Esophagus muscularis mucosa (tissue), 4 donors: ENCODE data around the gene TRMT44. TPM values are rescaled to one million over a fixed set of nuclear protein-coding genes. Genes with fewer than 3 reads are reported as not detected.

Experiments
- DNase-seq: peaks from one replicate; pipeline ENCODE4 v3.0.0-alpha.2; 2017; ENCODE audit errors: extremely low spot score
- H3K27ac ChIP-seq, 4 donors: fragments of 200-600 bp; sonication (generic); replicated peaks in 1 of 4; 1 replicate in 3 of 4; 2 replicates in 1 of 4; pipeline ENCODE4 v1.5.1; 2016 to 2019; ENCODE audit warnings: mild to moderate bottlenecking in 1 of 4
- H3K27me3 ChIP-seq, 4 donors: fragments of 200-600 bp; sonication (generic); one replicate each; pipeline versions ENCODE4 v1.5.1 to v1.6.0; 2016 to 2019
- H3K36me3 ChIP-seq, 4 donors: fragments of 200-600 bp; sonication (generic); one replicate each; pipeline ENCODE4 v1.5.1; 2016 to 2019
- H3K4me1 ChIP-seq, 4 donors: fragments of 200-600 bp; sonication (generic); one replicate each; pipeline ENCODE4 v1.5.1; 2016 to 2019
- H3K4me3 ChIP-seq, 4 donors: fragments of 200-600 bp; sonication (generic); 1 replicate in 2 of 4; 2 replicates in 2 of 4; pipeline ENCODE4 v1.5.1; 2016 to 2019; ENCODE audit warnings: mild to moderate bottlenecking in 4 of 4, moderate library complexity in 1 of 4
- H3K9me3 ChIP-seq, 4 donors: fragments of 200-600 bp; sonication (generic); 1 replicate in 3 of 4; 2 replicates in 1 of 4; pipeline ENCODE4 v1.5.1; 2016 to 2019
- CTCF ChIP-seq, 3 experiments: fragments of 200-600 bp in 2 of 3; fragments of 450-650 bp in 1 of 3; sonication (generic) in 2 of 3; IDR thresholded peaks; one replicate each; pipeline ENCODE4 v1.5.1; 2017 to 2019; ENCODE audit warnings: antibody characterized with exemption in 3 of 3, mild to moderate bottlenecking in 2 of 3, moderate library complexity in 1 of 3
- EP300 ChIP-seq: sonication (generic); formaldehyde crosslinking; IDR thresholded peaks from one replicate; pipeline ENCODE4 v1.6.1; 2017; ENCODE audit warnings: antibody characterized with exemption
- POLR2A ChIP-seq: fragments of 450-650 bp; IDR thresholded peaks from one replicate; pipeline ENCODE4 v1.6.1; 2017; ENCODE audit warnings: antibody characterized with exemption, moderate library complexity, mild to moderate bottlenecking, low read depth
- POLR2AphosphoS5 ChIP-seq, 2 donors: sonication (generic); formaldehyde crosslinking; IDR thresholded peaks; one replicate each; pipeline ENCODE4 v1.6.1; 2017; ENCODE audit warnings: antibody characterized with exemption in 2 of 2
- WGBS: methylation state at CpG from one replicate; pipeline ENCODE4 v1.1.5; 2018; 5-methylcytosine and 5-hydroxymethylcytosine counted together
- intact Hi-C: fragments of 100-400 bp; cut with DNase I; formaldehyde crosslinking; loops from one replicate; pipeline ENCODE4 v1.15.1; 2023
- total RNA-seq, 4 donors: library from RNA; depleted of rRNA; stranded (reverse); fragments of >200 nt; gene quantifications; one replicate each; pipeline versions ENCODE4 v1.1.0 to v1.2.1, GENCODE V29; 2016

TRMT44 gene
- total RNA-seq, 4 donors from 2014 or later = 14.6 to 21.6 (median 19.4) TPM

DNA sequence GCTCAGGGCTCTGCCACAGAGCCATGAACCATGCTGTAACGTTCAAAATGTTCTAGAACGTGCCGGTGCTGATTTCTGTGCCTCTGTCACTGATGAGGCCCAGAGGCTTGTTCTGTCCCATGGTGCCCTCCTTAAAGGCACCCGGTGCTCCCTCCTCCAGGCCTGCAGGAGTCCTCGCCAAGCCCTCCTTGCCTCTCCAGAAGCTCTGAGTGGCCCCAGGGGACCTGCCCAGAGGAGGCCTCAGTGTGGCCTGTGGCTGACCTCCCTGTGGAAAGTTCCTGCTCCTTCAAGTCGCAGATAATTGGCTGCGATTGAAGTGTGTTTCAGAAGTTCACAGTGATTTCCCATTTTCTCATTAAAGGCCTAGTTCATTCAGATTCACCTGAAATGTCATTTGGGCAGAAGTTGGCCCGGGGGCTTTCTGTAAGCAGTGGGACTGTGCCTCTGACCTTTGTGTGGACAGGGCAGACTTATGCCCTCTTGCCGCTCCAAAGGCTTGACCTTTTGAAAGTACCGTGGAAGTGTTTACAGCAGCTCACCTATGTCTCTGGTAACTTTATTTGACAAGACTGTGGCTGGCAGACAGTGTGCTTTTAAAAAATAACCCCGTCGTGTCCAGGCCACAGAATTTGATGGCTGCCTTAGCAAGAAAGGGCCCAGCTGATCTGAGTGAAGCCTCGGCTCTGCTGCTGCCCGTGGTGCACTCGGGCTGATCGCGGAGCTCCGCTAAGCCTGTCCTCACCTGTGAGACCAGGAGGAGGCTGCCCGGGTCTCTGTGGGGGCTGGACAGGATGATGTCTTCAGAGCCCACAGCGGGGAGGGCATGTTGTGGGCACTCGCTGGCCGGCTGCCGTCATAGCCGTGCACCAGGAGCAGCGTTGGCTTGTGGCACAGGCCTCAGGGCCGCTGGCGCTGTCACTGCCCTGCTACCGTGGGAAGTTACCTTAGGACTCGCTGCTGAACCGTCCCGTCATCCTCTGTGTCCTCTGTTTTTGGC, 25.3 kb downstream of the TRMT44 start:
- no peak for TF ChIP-seq POLR2AphosphoS5 (IDR thresholded peaks at IDR 0.05)
- no peak for TF ChIP-seq EP300
- no peak for TF ChIP-seq CTCF (IDR thresholded peaks at IDR 0.05)
- no peak for TF ChIP-seq POLR2A
- 87% methylated on average over 31 of the region's 31 CpGs for WGBS
- intact Hi-C loops = loop anchor here (5.0 kb wide), 1 partner anchor 126 kb away; the partner anchor contains the start of gene CPZ
- no peak overlapping the region for H3K4me3 ChIP-seq
- H3K27me3 ChIP-seq = no peaks in the 10 kb centered on the region
- peaks cover 0 to 4% (median 0%) of the 10 kb centered on the region in 4 donors for H3K4me1 ChIP-seq
- H3K9me3 ChIP-seq = no peaks in the 10 kb centered on the region
- peaks cover 40 to 100% (median 80%) of the 10 kb centered on the region in 4 donors for H3K36me3 ChIP-seq
- no peak for DNase-seq
- no peak overlapping the region for H3K27ac ChIP-seq

DNA sequence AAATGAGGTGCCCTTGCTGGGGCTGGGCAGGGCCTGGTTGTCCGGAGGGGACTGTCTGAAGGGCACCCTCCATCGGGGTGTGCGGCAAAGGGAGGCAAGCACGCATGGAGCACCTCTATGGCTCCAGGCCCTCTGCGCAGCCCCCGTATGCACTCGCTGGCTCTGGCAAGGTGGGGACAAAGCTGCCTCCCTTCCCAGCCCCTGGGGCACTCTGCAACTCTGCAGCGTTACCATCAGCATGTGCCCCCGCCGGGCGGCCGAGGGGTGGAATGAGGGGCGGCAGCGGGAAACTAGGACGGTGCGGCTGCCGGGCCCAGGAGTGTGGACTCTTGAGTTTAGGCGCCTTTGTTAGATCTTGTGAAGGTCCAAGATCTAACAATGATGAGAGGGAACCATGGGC, 26.4 kb downstream of the TRMT44 start:
- DNase-seq = no peak
- Histone ChIP-seq H3K4me3 (no peak overlapping the region), H3K4me1 (peaks cover 0 to 6% (median 3%) of the 10 kb centered on the region in 4 donors), H3K27me3 (no peaks in the 10 kb centered on the region), H3K9me3 (no peaks in the 10 kb centered on the region), H3K27ac (no peak overlapping the region), H3K36me3 (peaks cover 38 to 97% (median 77%) of the 10 kb centered on the region in 4 donors)
- intact Hi-C loops = loop anchor here (5.0 kb wide), 1 partner anchor 125 kb away; the partner anchor contains the start of gene CPZ
- 95% methylated on average over 18 of the region's 18 CpGs for WGBS
- no peak for TF ChIP-seq POLR2AphosphoS5 (IDR thresholded peaks at IDR 0.05)
- TF ChIP-seq EP300 = no peak
- TF ChIP-seq POLR2A = no peak
- TF ChIP-seq CTCF (IDR thresholded peaks at IDR 0.05) = no peak

DNA sequence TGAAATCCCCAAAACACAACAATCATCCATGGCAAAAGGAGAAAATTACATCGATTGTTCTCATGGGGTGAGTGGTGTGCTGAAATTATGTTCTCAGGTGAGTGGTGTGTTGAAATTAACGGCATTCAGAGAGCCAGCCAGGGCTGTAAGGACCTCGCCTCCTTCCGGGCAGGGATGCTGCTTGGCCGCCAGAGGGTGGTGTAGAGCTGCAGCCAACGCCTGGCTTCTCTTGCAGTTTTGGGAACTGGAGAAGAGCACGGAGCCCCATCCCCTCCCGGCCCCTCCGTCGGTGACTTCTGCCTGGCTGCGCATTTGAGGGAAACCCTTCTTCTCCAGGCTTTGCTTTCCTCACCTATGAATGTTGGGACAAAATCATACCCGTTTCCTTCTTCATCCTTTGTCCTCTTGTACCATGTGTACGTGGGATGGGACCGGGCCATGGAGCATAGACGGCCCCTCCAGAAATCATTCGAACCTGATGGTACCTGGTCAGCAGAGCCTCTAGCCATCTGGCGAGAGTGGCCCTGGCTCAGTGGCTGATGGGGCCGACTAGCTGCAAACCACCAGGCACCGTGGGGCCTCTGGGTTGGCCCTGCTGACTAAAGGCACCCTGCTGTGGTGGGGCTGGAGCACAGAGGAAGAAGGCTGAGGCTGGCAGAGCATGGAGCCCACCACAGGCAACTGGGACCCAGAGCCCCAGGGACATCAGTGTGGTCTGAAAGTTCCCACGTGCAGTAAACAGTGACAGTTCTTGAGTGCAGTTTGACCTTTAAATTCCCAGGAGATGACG, 28.4 kb downstream of the TRMT44 start:
- H3K4me1 ChIP-seq = peaks cover 9 to 25% (median 22%) of the 10 kb centered on the region in 4 donors
- DNase-seq = no peak
- H3K27ac ChIP-seq = no peak overlapping the region
- WGBS = 41% methylated on average over 21 of the region's 21 CpGs
- TF ChIP-seq CTCF (IDR thresholded peaks at IDR 0.05) (peak; percentile 76 to 94 (median 87)), POLR2AphosphoS5 (IDR thresholded peaks at IDR 0.05) (peak in 1 of 2 donors; percentile 12), POLR2A (no peak)
- H3K4me3 ChIP-seq = no peak overlapping the region
- no peaks in the 10 kb centered on the region for H3K9me3 ChIP-seq
- intact Hi-C loops = loop anchor here (5.0 kb wide), 1 partner anchor 123 kb away; the partner anchor contains the start of gene CPZ
- peaks cover 31 to 78% (median 68%) of the 10 kb centered on the region in 4 donors for H3K36me3 ChIP-seq
- H3K27me3 ChIP-seq = no peaks in the 10 kb centered on the region

GRCh38 chr4:8469550-8469949, 29.0 kb downstream of the TRMT44 start:
- WGBS = 93% methylated on average over 8 of the region's 14 CpGs
- H3K27ac ChIP-seq = no peak overlapping the region
- no peak for DNase-seq
- no peaks in the 10 kb centered on the region for H3K9me3 ChIP-seq
- H3K27me3 ChIP-seq = no peaks in the 10 kb centered on the region
- H3K4me3 ChIP-seq = no peak overlapping the region
- peaks cover 9 to 29% (median 27%) of the 10 kb centered on the region in 4 donors for H3K4me1 ChIP-seq
- intact Hi-C loops = loop anchor here (5.0 kb wide), 1 partner anchor 123 kb away; the partner anchor contains the start of gene CPZ
- H3K36me3 ChIP-seq = peaks cover 26 to 72% (median 62%) of the 10 kb centered on the region in 4 donors
- no peak for TF ChIP-seq POLR2AphosphoS5 (IDR thresholded peaks at IDR 0.05)
- TF ChIP-seq EP300 = no peak
- TF ChIP-seq POLR2A = no peak
- no peak for TF ChIP-seq CTCF (IDR thresholded peaks at IDR 0.05)
